Esophagus muscularis mucosa (tissue), 4 donors: ENCODE measurements around the gene ALG8. TPM values are rescaled to one million over a fixed set of nuclear protein-coding genes. Genes with fewer than 3 reads are reported as not detected.

Experiments
- DNase-seq: peaks from one replicate; pipeline ENCODE4 v3.0.0-alpha.2; 2017; ENCODE audit errors: extremely low spot score
- H3K27ac ChIP-seq, 4 donors: fragments of 200-600 bp; sonication (generic); replicated peaks in 1 of 4; 1 replicate in 3 of 4; 2 replicates in 1 of 4; pipeline ENCODE4 v1.5.1; 2016 to 2019; ENCODE audit warnings: mild to moderate bottlenecking in 1 of 4
- H3K27me3 ChIP-seq, 4 donors: fragments of 200-600 bp; sonication (generic); one replicate each; pipeline versions ENCODE4 v1.5.1 to v1.6.0; 2016 to 2019
- H3K36me3 ChIP-seq, 4 donors: fragments of 200-600 bp; sonication (generic); one replicate each; pipeline ENCODE4 v1.5.1; 2016 to 2019
- H3K4me1 ChIP-seq, 4 donors: fragments of 200-600 bp; sonication (generic); one replicate each; pipeline ENCODE4 v1.5.1; 2016 to 2019
- H3K4me3 ChIP-seq, 4 donors: fragments of 200-600 bp; sonication (generic); 1 replicate in 2 of 4; 2 replicates in 2 of 4; pipeline ENCODE4 v1.5.1; 2016 to 2019; ENCODE audit warnings: mild to moderate bottlenecking in 4 of 4, moderate library complexity in 1 of 4
- H3K9me3 ChIP-seq, 4 donors: fragments of 200-600 bp; sonication (generic); 1 replicate in 3 of 4; 2 replicates in 1 of 4; pipeline ENCODE4 v1.5.1; 2016 to 2019
- EP300 ChIP-seq: sonication (generic); formaldehyde crosslinking; IDR thresholded peaks from one replicate; pipeline ENCODE4 v1.6.1; 2017; ENCODE audit warnings: antibody characterized with exemption
- POLR2A ChIP-seq: fragments of 450-650 bp; IDR thresholded peaks from one replicate; pipeline ENCODE4 v1.6.1; 2017; ENCODE audit warnings: antibody characterized with exemption, moderate library complexity, mild to moderate bottlenecking, low read depth
- POLR2AphosphoS5 ChIP-seq, 2 donors: sonication (generic); formaldehyde crosslinking; IDR thresholded peaks; one replicate each; pipeline ENCODE4 v1.6.1; 2017; ENCODE audit warnings: antibody characterized with exemption in 2 of 2
- WGBS: methylation state at CpG from one replicate; pipeline ENCODE4 v1.1.5; 2018; 5-methylcytosine and 5-hydroxymethylcytosine counted together
- intact Hi-C: fragments of 100-400 bp; cut with DNase I; formaldehyde crosslinking; loops from one replicate; pipeline ENCODE4 v1.15.1; 2023
- total RNA-seq, 4 donors: library from RNA; depleted of rRNA; stranded (reverse); fragments of >200 nt; gene quantifications; one replicate each; pipeline versions ENCODE4 v1.1.0 to v1.2.1, GENCODE V29; 2016
- TF ChIP-seq, protein P1 (sequence below), 3 experiments: fragments of 200-600 bp in 2 of 3; fragments of 450-650 bp in 1 of 3; sonication (generic) in 2 of 3; IDR thresholded peaks; one replicate each; pipeline ENCODE4 v1.5.1; 2017 to 2019; ENCODE audit warnings: antibody characterized with exemption in 3 of 3, mild to moderate bottlenecking in 2 of 3, moderate library complexity in 1 of 3

Gene ALG8
- total RNA-seq, result 10 to 100 TPM; 11.2 to 21.6 (median 15.7) TPM

DNA sequence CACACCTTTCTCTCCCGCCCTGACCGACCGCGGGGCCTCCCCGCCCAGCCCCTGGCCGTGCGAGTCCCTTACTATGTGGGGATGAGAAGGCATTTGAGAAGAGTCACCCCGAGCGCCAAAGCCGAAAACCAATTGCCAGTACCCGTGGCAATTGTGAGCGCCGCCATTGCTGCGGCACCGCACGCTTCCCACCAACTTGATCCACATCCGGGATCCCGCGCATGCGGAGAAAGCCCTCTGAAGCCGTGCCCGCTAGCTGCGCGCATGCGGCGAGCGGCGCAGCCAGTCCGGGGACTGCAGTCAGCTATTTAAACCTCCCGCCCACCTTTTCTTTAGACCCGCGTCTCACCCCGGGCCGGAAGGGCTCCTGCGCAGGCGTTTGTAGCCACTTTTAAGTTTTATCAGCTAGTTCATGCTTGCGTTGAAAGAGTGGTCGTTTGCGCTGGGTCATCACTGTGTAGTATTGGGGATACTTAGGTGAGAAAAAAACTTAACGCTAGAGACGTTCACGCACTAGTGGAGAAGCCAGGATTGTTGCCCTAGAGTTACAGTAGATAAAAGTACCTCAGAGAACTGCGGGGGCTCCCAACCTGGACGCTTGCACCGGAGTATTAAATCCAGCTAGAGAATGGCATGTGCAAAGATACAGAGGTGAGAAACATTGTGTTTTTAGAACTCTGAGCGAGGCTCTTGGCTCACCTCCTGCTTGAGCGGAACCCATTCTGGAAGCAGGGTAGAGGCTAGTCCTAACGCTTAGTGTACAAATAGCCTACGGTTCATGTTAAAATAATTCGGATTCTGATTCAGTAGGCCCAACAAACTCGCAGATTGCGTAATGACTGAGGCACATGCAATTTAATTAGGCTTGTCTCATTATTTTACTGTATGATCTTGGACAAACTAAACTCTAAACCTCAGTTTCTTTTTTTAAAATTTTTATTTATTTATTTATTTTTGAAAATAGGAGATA, at the start of gene ALG8:
Gene ALG8, minus strand, starts transcription at position 205 of the 970 bp plus-strand sequence. Its CDS starts 38 bp downstream, at position 167.
- peak within 1 kb of the TSS; percentile 66 to 81 (median 74) for H3K27ac ChIP-seq
- TF ChIP-seq POLR2A, result no peak
- peak; percentile 78 to 94 for TF ChIP-seq POLR2AphosphoS5 (IDR thresholded peaks at IDR 0.05)
- TF ChIP-seq, protein P1, sequence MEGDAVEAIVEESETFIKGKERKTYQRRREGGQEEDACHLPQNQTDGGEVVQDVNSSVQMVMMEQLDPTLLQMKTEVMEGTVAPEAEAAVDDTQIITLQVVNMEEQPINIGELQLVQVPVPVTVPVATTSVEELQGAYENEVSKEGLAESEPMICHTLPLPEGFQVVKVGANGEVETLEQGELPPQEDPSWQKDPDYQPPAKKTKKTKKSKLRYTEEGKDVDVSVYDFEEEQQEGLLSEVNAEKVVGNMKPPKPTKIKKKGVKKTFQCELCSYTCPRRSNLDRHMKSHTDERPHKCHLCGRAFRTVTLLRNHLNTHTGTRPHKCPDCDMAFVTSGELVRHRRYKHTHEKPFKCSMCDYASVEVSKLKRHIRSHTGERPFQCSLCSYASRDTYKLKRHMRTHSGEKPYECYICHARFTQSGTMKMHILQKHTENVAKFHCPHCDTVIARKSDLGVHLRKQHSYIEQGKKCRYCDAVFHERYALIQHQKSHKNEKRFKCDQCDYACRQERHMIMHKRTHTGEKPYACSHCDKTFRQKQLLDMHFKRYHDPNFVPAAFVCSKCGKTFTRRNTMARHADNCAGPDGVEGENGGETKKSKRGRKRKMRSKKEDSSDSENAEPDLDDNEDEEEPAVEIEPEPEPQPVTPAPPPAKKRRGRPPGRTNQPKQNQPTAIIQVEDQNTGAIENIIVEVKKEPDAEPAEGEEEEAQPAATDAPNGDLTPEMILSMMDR (IDR thresholded peaks at IDR 0.05), result no peak
- TF ChIP-seq EP300, result no peak

DNA sequence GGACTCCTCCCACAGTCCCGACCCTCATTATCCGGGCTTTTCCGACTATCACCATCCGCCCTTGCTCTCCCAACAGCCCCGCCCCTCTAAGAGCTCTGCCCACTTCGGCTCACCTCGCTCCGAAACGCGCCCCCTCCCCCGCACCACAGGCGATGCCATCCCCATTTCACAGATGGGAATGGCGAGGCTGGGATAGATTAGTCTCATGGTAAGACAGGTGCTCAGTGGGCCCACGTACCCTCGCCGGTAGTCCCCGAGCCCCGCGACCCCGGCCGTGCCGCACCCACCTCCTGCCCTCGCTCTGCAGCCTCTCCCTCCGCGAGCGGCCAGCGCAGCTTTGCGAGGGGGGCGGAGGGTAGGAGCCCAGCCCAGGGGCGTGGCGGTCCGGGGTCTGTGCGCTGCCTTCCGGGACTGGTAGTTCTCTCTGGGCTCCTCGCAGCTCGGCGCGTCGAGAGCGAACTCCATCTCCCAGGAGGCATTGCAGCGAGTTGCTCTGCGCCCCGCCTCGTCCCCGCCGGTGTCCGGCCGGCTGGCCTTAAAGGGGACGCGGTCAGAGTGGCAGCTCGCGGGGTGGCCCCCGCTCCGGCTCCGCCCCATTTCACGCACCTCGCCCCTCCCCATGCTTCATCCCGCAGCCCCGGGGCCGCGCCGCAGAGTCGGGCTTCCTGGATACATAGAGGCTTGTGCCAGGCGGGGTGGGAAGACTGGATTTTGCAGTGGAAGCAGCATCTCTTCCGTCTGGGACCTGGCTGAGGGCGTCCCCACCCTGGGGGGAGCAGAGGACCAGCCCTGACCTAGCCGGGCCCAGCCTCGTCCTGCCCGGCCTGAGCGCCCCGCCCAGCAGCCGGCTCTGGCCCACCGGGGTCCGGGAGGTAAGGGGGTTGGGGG, 49.1 kb upstream of the ALG8 start, which contains the start of the genes KCTD21 and USP35:
Gene KCTD21, minus strand, starts transcription at position 341 of the 888 bp plus-strand sequence. CDS start 14,072 bp downstream, outside the sequence.
Gene USP35, plus strand, starts transcription at position 634 of the 888 bp plus-strand sequence. CDS start 7,327 bp downstream, outside the sequence.
- H3K4me1 ChIP-seq, result peaks cover 25 to 68% (median 61%) of the 10 kb centered on the region in 4 donors
- DNase-seq, result peak; percentile 99
- peak within 1 kb of the TSS; percentile 80 to 89 (median 86) for H3K27ac ChIP-seq
- H3K4me3 ChIP-seq, result peak within 1 kb of the TSS; percentile 75 to 94 (median 82)
- H3K27me3 ChIP-seq, result no peaks in the 10 kb centered on the region
- H3K9me3 ChIP-seq, result no peaks in the 10 kb centered on the region
- 2% methylated on average over 25 of the region's 74 CpGs for WGBS
- peak; percentile 90 to 96 for TF ChIP-seq POLR2AphosphoS5 (IDR thresholded peaks at IDR 0.05)
- TF ChIP-seq, protein P1 (IDR thresholded peaks at IDR 0.05), result no peak
- peak; percentile 74 for TF ChIP-seq POLR2A
- TF ChIP-seq EP300, result no peak
- H3K36me3 ChIP-seq, result peaks cover 0 to 4% (median under 1%) of the 10 kb centered on the region in 4 donors
- intact Hi-C loops, result loop anchor here (5.0 kb wide), 2 partner anchors 41 to 374 kb away; no protein-coding TSS in a partner anchor

More for the DNA sequence above, at the start of gene ALG8:
- H3K4me3 ChIP-seq, result peak within 1 kb of the TSS; percentile 68 to 83 (median 72)
- intact Hi-C loops, result loop anchor here (5.0 kb wide), 1 partner anchor 278 kb away; the partner anchor contains the start of gene GAB2
- 4% methylated on average over 38 of the region's 52 CpGs for WGBS
- H3K27me3 ChIP-seq, result no peaks in the 10 kb centered on the region
- DNase-seq, result peak; percentile 97
- peaks cover 0 to 10% (median 6%) of the 10 kb centered on the region in 4 donors for H3K36me3 ChIP-seq
- H3K4me1 ChIP-seq, result peaks cover 7 to 22% (median 16%) of the 10 kb centered on the region in 4 donors
- no peaks in the 10 kb centered on the region for H3K9me3 ChIP-seq

DNA sequence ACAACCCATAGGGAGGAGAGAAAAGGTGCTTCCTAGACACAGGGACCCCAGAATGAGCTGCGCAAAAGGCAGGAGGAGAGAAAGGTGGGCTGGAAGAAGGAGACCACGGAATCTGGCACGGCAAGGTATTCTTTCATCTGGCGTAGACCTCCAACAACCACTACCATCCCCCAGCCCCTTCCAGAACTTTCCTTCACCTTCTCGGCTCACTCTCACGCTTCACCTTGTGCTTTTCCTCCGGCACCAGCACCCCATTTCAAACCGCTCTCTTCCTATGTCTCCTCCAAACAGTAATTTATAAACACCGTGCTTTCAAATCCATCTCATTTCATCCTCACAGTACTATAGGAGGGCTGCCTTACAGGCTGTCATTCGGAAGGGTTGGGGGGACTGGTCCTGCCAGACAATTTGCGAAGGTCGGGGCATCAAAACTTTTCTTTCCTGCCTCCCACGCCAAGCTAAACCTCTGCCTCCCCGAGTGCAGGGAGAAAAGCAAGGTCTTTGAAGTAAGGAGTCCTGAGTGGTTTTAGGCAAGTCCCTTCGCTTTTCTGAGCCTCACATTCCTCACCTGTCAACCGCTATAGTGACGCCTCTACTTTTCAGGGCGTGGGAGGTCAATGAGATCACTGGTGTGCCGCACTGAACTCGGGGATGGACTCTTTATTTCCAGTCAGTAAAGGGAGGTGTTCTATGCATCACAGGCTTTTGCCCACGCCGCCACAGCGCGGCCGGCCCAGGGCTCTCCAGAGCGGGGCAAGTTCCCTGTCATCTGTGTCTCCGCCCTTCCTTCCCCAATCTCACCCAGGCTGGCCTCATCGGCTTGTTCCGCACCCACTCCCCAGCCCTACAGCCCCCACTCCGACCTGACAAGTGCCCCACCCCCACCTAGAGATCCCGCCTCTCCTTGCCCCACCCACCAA, 48.2 kb upstream of the ALG8 start:
- Histone ChIP-seq H3K4me1 (peaks cover 25 to 64% (median 59%) of the 10 kb centered on the region in 4 donors), H3K27me3 (no peaks in the 10 kb centered on the region), H3K9me3 (no peaks in the 10 kb centered on the region), H3K36me3 (peaks cover 0 to 10% (median 0%) of the 10 kb centered on the region in 4 donors), H3K4me3 (peak overlapping the region; percentile 75 to 94 (median 82)), H3K27ac (peak overlapping the region; percentile 80 to 89 (median 86))
- intact Hi-C loops, result loop anchor here (5.0 kb wide), 2 partner anchors 40 to 375 kb away; no protein-coding TSS in a partner anchor
- TF ChIP-seq, protein P1 (IDR thresholded peaks at IDR 0.05), result no peak
- TF ChIP-seq EP300, result no peak
- no peak for TF ChIP-seq POLR2AphosphoS5 (IDR thresholded peaks at IDR 0.05)
- TF ChIP-seq POLR2A, result no peak
- WGBS, result 21% methylated on average over 31 of the region's 31 CpGs
- DNase-seq, result no peak
